GM18870 (cell line): Measurements from ENCODE around the gene ABHD14A.
"Not testable (repeated sequence)": the region's sequence is repeated elsewhere in the genome, so short reads cannot be mapped to it uniquely, and the experiment has no call there.

Experiments
- ATAC-seq: cut with Tn5 transposase; IDR thresholded peaks from one replicate; pipeline ENCODE4 v1.9.1; 2021; ENCODE audit warnings: moderate library complexity; ENCODE audit not compliant: unreplicated experiment

The ABHD14A gene

GRCh38 chr3:51993657-51994056, 18.8 kb downstream of the ABHD14A start:
- ATAC-seq, result not testable (repeated sequence)

GRCh38 chr3:51994530-51994929, 19.7 kb downstream of the ABHD14A start:
- no peak for ATAC-seq

- ATAC-seq, result peak; percentile 79
Measured at GRCh38 chr3:51995346-51996163, 20.7 kb downstream of the ABHD14A start, which contains the start of gene RPL29. Gene RPL29, minus strand, starts transcription at chr3:51995895. Its CDS starts 434 bp downstream, at chr3:51995461.

- ATAC-seq, result no peak
Measured at GRCh38 chr3:51997172-51997571, 22.3 kb downstream of the ABHD14A start.

- no peak for ATAC-seq
Measured at GRCh38 chr3:51997935-51998596, 23.2 kb downstream of the ABHD14A start.

GRCh38 chr3:51998774-51999173, 23.9 kb downstream of the ABHD14A start:
- ATAC-seq, result no peak

GRCh38 chr3:51999846-52000245, 25.0 kb downstream of the ABHD14A start:
- ATAC-seq, result no peak

- no peak for ATAC-seq
Measured at GRCh38 chr3:52001443-52001974, 26.6 kb downstream of the ABHD14A start.

GRCh38 chr3:52002748-52003147, 27.9 kb downstream of the ABHD14A start:
- ATAC-seq, result no peak

GRCh38 chr3:52004163-52004787, 29.4 kb downstream of the ABHD14A start:
- ATAC-seq, result no peak

GRCh38 chr3:52004906-52005395, 30.1 kb downstream of the ABHD14A start:
- ATAC-seq, result no peak

- ATAC-seq, result no peak
Measured at GRCh38 chr3:52005571-52005986, 30.7 kb downstream of the ABHD14A start.

GRCh38 chr3:52006017-52006819, 31.4 kb downstream of the ABHD14A start:
- no peak for ATAC-seq

GRCh38 chr3:52006820-52007133, 31.9 kb downstream of the ABHD14A start:
- ATAC-seq, result no peak

GRCh38 chr3:52007291-52007690, 32.4 kb downstream of the ABHD14A start:
- ATAC-seq, result no peak

GRCh38 chr3:52010431-52010830, 35.6 kb downstream of the ABHD14A start:
- no peak for ATAC-seq

- no peak for ATAC-seq
Measured at GRCh38 chr3:52012699-52013098, 37.8 kb downstream of the ABHD14A start.

GRCh38 chr3:52013802-52014598, 39.1 kb downstream of the ABHD14A start:
- no peak for ATAC-seq

- ATAC-seq, result no peak
Measured at GRCh38 chr3:52014613-52015012, 39.7 kb downstream of the ABHD14A start.
